Neural progenitor cell (in vitro differentiated cells): ENCODE measurements around the gene VARS2. TPM values are rescaled to one million over a fixed set of nuclear protein-coding genes. Genes with fewer than 3 reads are reported as not detected.

Source experiments
- DNase-seq: peaks from one replicate; pipeline ENCODE4 v3.0.0-alpha.2; 2016; ENCODE audit warnings: low spot score
- H2AFZ ChIP-seq: fragments of 200-600 bp; sonication (generic); replicated peaks from 2 replicates; pipeline ENCODE4 v1.6.1; 2016; ENCODE audit warnings: antibody characterized with exemption
- H3F3A ChIP-seq: fragments of 200-600 bp; sonication (generic); 2 replicates; pipeline ENCODE4 v1.6.1; 2016; ENCODE audit warnings: antibody characterized with exemption, low read depth
- H3K27ac ChIP-seq: fragments of 200-600 bp; sonication (generic); 2 replicates; pipeline ENCODE4 v1.5.1; 2016; ENCODE audit warnings: mild to moderate bottlenecking
- H3K27me3 ChIP-seq: fragments of 200-600 bp; sonication (generic); 2 replicates; pipeline ENCODE4 v1.6.1; 2016; ENCODE audit warnings: mild to moderate bottlenecking, moderate library complexity
- H3K36me3 ChIP-seq: fragments of 200-600 bp; sonication (generic); 2 replicates; pipeline ENCODE4 v1.5.1; 2016
- H3K4me1 ChIP-seq: fragments of 200-600 bp; sonication (generic); 2 replicates; pipeline ENCODE4 v1.6.1; 2016; ENCODE audit warnings: mixed run types
- H3K4me2 ChIP-seq: fragments of 200-600 bp; sonication (generic); 2 replicates; pipeline ENCODE4 v1.6.1; 2016
- H3K4me3 ChIP-seq: fragments of 200-600 bp; sonication (generic); 2 replicates; pipeline ENCODE4 v1.5.1; 2016
- H3K79me2 ChIP-seq: fragments of 200-600 bp; sonication (generic); 2 replicates; pipeline ENCODE4 v1.6.1; 2016; ENCODE audit warnings: low read depth
- H3K9ac ChIP-seq: fragments of 200-600 bp; sonication (generic); 2 replicates; pipeline ENCODE4 v1.6.1; 2016
- H3K9me3 ChIP-seq: fragments of 200-600 bp; sonication (generic); 2 replicates; pipeline ENCODE4 v1.5.1; 2016; ENCODE audit warnings: low read depth
- H4K20me1 ChIP-seq: fragments of 200-600 bp; sonication (generic); 2 replicates; pipeline ENCODE4 v1.6.1; 2016; ENCODE audit warnings: low read depth
- H3K27ac Mint-ChIP-seq: 3 replicates; pipeline ENCODE4 v1.8.0; 2021; ENCODE audit warnings: mixed read lengths
- H3K27me3 Mint-ChIP-seq: 2 replicates; pipeline ENCODE4 v1.8.0; 2022; ENCODE audit warnings: low read depth, mild to moderate bottlenecking, inconsistent platforms, moderate library complexity, mixed read lengths; ENCODE audit not compliant: insufficient read depth
- H3K36me3 Mint-ChIP-seq: 3 replicates; pipeline ENCODE4 v1.8.0; 2021; ENCODE audit warnings: mixed read lengths
- H3K4me1 Mint-ChIP-seq: 3 replicates; pipeline ENCODE4 v1.8.0; 2021; ENCODE audit warnings: mixed read lengths
- H3K4me3 Mint-ChIP-seq: 3 replicates; pipeline ENCODE4 v1.8.0; 2021; ENCODE audit warnings: mild to moderate bottlenecking, moderate library complexity, mixed read lengths
- H3K9me3 Mint-ChIP-seq: 3 replicates; pipeline ENCODE4 v1.8.0; 2020; ENCODE audit warnings: mixed read lengths
- CTCF ChIP-seq: fragments of 200-600 bp; sonication (generic); IDR thresholded peaks from 2 replicates; pipeline ENCODE4 v1.5.1; 2017; ENCODE audit warnings: antibody characterized with exemption, mild to moderate bottlenecking
- EZH2 ChIP-seq: fragments of 200-600 bp; sonication (generic); IDR thresholded peaks from 2 replicates; pipeline ENCODE4 v1.6.1; 2017; ENCODE audit warnings: antibody characterized with exemption, mild to moderate bottlenecking, moderate library complexity
- EZH2phosphoT487 ChIP-seq: fragments of 200-600 bp; sonication (generic); IDR thresholded peaks from 2 replicates; pipeline ENCODE4 v1.6.1; 2017; ENCODE audit warnings: antibody characterized with exemption
- total RNA-seq: library from RNA; depleted of rRNA; stranded (reverse); fragments of >200 nt; gene quantifications from 2 replicates; pipeline ENCODE4 v1.2.3, GENCODE V29; 2015; ENCODE audit warnings: low replicate concordance

The VARS2 gene
- total RNA-seq, 1 donor from 2014 or later: 21.5 TPM

GRCh38 chr6:30937265-30937664 is 23.2 kb downstream of the VARS2 start:
- Mint-ChIP-seq H3K4me1 (peaks cover 12% of the 10 kb centered on the region), H3K27me3 (peaks cover 19% of the 10 kb centered on the region), H3K9me3 (no peaks in the 10 kb centered on the region), H3K27ac (no peak overlapping the region), H3K36me3 (no peaks in the 10 kb centered on the region), H3K4me3 (no peak overlapping the region)
- no peak overlapping the region for H3K4me3 ChIP-seq
- H3K9me3 ChIP-seq: no peaks in the 10 kb centered on the region
- H3K27ac ChIP-seq: no peak overlapping the region
- H3K4me2 ChIP-seq: no peak overlapping the region
- DNase-seq: no peak
- H4K20me1 ChIP-seq: no peaks in the 10 kb centered on the region
- H3K36me3 ChIP-seq: no peaks in the 10 kb centered on the region
- H3F3A ChIP-seq: no peaks in the 10 kb centered on the region
- H3K9ac ChIP-seq: no peak overlapping the region
- TF ChIP-seq EZH2 (no peak), EZH2phosphoT487 (no peak), CTCF (no peak)
- no peaks in the 10 kb centered on the region for H3K79me2 ChIP-seq
- no peak overlapping the region for H2AFZ ChIP-seq
- peaks cover 9% of the 10 kb centered on the region for H3K4me1 ChIP-seq
- no peaks in the 10 kb centered on the region for H3K27me3 ChIP-seq

- H3F3A ChIP-seq: no peaks in the 10 kb centered on the region
- H3K4me3 ChIP-seq: no peak overlapping the region
- Mint-ChIP-seq H3K36me3 (no peaks in the 10 kb centered on the region), H3K27ac (peak overlapping the region; percentile 57), H3K4me1 (peaks cover 20% of the 10 kb centered on the region), H3K4me3 (no peak overlapping the region), H3K9me3 (no peaks in the 10 kb centered on the region), H3K27me3 (peaks cover 22% of the 10 kb centered on the region)
- no peaks in the 10 kb centered on the region for H4K20me1 ChIP-seq
- no peaks in the 10 kb centered on the region for H3K27me3 ChIP-seq
- no peak overlapping the region for H3K27ac ChIP-seq
- DNase-seq: no peak
- no peaks in the 10 kb centered on the region for H3K79me2 ChIP-seq
- H2AFZ ChIP-seq: peak overlapping the region; percentile 17
- no peaks in the 10 kb centered on the region for H3K36me3 ChIP-seq
- H3K4me2 ChIP-seq: no peak overlapping the region
- H3K4me1 ChIP-seq: peaks cover 11% of the 10 kb centered on the region
- no peaks in the 10 kb centered on the region for H3K9me3 ChIP-seq
- TF ChIP-seq EZH2: no peak
- no peak for TF ChIP-seq CTCF
- no peak for TF ChIP-seq EZH2phosphoT487
- no peak overlapping the region for H3K9ac ChIP-seq
Observed at GRCh38 chr6:30938730-30939129, 24.7 kb downstream of the VARS2 start.

GRCh38 chr6:30939473-30939872 is 25.4 kb downstream of the VARS2 start:
- Histone ChIP-seq H3K9ac (no peak overlapping the region), H3K27me3 (no peaks in the 10 kb centered on the region), H3K36me3 (no peaks in the 10 kb centered on the region), H4K20me1 (no peaks in the 10 kb centered on the region), H3K4me2 (no peak overlapping the region), H3K27ac (no peak overlapping the region), H3F3A (no peaks in the 10 kb centered on the region), H3K4me1 (peaks cover 11% of the 10 kb centered on the region), H3K9me3 (no peaks in the 10 kb centered on the region), H3K4me3 (no peak overlapping the region), H3K79me2 (no peaks in the 10 kb centered on the region), H2AFZ (no peak overlapping the region)
- TF ChIP-seq CTCF (no peak), EZH2phosphoT487 (no peak), EZH2 (no peak)
- no peak overlapping the region for H3K4me3 Mint-ChIP-seq
- peaks cover 20% of the 10 kb centered on the region for H3K4me1 Mint-ChIP-seq
- H3K27ac Mint-ChIP-seq: no peak overlapping the region
- H3K9me3 Mint-ChIP-seq: no peaks in the 10 kb centered on the region
- no peaks in the 10 kb centered on the region for H3K36me3 Mint-ChIP-seq
- peaks cover 22% of the 10 kb centered on the region for H3K27me3 Mint-ChIP-seq
- no peak for DNase-seq
